NCI-H2196 (cell line): ENCODE results near the gene TTPAL.

Experiments
- DNase-seq: peaks from one replicate; lab custom pipeline; 2025; ENCODE audit not compliant: unreplicated experiment; lab: John Stamatoyannopoulos, UW

TTPAL gene

GRCh38 chr20:44439318-44439717 lies 36.4 kb upstream of the TTPAL start:
- DNase-seq = no peak

- no peak for DNase-seq
Observed at GRCh38 chr20:44442298-44443070, 33.2 kb upstream of the TTPAL start.

GRCh38 chr20:44445742-44446710 lies 29.6 kb upstream of the TTPAL start:
- DNase-seq = no peak

GRCh38 chr20:44447827-44448419 lies 27.8 kb upstream of the TTPAL start:
- no peak for DNase-seq

- no peak for DNase-seq
Observed at GRCh38 chr20:44448753-44449546, 26.7 kb upstream of the TTPAL start.

- DNase-seq = no peak
Observed at GRCh38 chr20:44449864-44450263, 25.8 kb upstream of the TTPAL start.

GRCh38 chr20:44450281-44450889 lies 25.3 kb upstream of the TTPAL start:
- no peak for DNase-seq

- DNase-seq = no peak
Observed at GRCh38 chr20:44450903-44451450, 24.7 kb upstream of the TTPAL start.

GRCh38 chr20:44454306-44454963 lies 21.2 kb upstream of the TTPAL start:
- no peak for DNase-seq

GRCh38 chr20:44455126-44455525 lies 20.5 kb upstream of the TTPAL start:
- no peak for DNase-seq

- no peak for DNase-seq
Observed at GRCh38 chr20:44456611-44457010, 19.1 kb upstream of the TTPAL start.

- no peak for DNase-seq
Observed at GRCh38 chr20:44457016-44457415, 18.7 kb upstream of the TTPAL start.

GRCh38 chr20:44459271-44459670 lies 16.4 kb upstream of the TTPAL start:
- DNase-seq = no peak

GRCh38 chr20:44460795-44461141 lies 14.9 kb upstream of the TTPAL start:
- peak; percentile 14 for DNase-seq

- no peak for DNase-seq
Observed at GRCh38 chr20:44461142-44461802, 14.4 kb upstream of the TTPAL start.

GRCh38 chr20:44461803-44462174 lies 13.9 kb upstream of the TTPAL start:
- DNase-seq = no peak

GRCh38 chr20:44463466-44463865 lies 12.2 kb upstream of the TTPAL start:
- no peak for DNase-seq

- no peak for DNase-seq
Observed at GRCh38 chr20:44464514-44464913, 11.2 kb upstream of the TTPAL start.

- peak; percentile 48 for DNase-seq
Observed at GRCh38 chr20:44465001-44465560, 10.6 kb upstream of the TTPAL start.
